Activated CD4-positive, alpha-beta T cell treated with anti-CD3 and anti-CD28 coated beads for 4 hours (primary cell): ENCODE data around the gene VAPA.

ENCODE experiments used
- DNase-seq, 2 donors: peaks; one replicate each; pipeline ENCODE4 v3.0.0-alpha.2; 2020

Gene VAPA

GRCh38 chr18:9915291-9916076 is 1.7 kb downstream of the VAPA start:
- DNase-seq = no peak

- DNase-seq = no peak
These were observed 2.3 kb downstream of the VAPA start for GRCh38 chr18:9916077-9916639.

GRCh38 chr18:9916808-9917207 is 3.0 kb downstream of the VAPA start:
- DNase-seq = no peak

GRCh38 chr18:9918016-9918680 is 4.3 kb downstream of the VAPA start:
- no peak for DNase-seq

- no peak for DNase-seq
These were observed 5.9 kb downstream of the VAPA start for GRCh38 chr18:9919564-9920232.

GRCh38 chr18:9922592-9923311 is 8.9 kb downstream of the VAPA start:
- DNase-seq = no peak

- DNase-seq = no peak
These were observed 10.6 kb downstream of the VAPA start for GRCh38 chr18:9924371-9924943.

GRCh38 chr18:9925369-9925768 is 11.6 kb downstream of the VAPA start:
- no peak for DNase-seq

GRCh38 chr18:9925795-9926194 is 12.0 kb downstream of the VAPA start:
- no peak for DNase-seq

GRCh38 chr18:9926223-9926894 is 12.5 kb downstream of the VAPA start:
- no peak for DNase-seq

GRCh38 chr18:9926977-9927376 is 13.2 kb downstream of the VAPA start:
- no peak for DNase-seq

- no peak for DNase-seq
These were observed 13.7 kb downstream of the VAPA start for GRCh38 chr18:9927392-9928063.

- no peak for DNase-seq
These were observed 14.9 kb downstream of the VAPA start for GRCh38 chr18:9928646-9929259.

GRCh38 chr18:9930299-9930884 is 16.6 kb downstream of the VAPA start:
- no peak for DNase-seq

GRCh38 chr18:9931146-9931545 is 17.3 kb downstream of the VAPA start:
- no peak for DNase-seq

- DNase-seq = no peak
These were observed 17.9 kb downstream of the VAPA start for GRCh38 chr18:9931678-9932077.

GRCh38 chr18:9933865-9934264 is 20.0 kb downstream of the VAPA start:
- no peak for DNase-seq

- no peak for DNase-seq
These were observed 20.5 kb downstream of the VAPA start for GRCh38 chr18:9934274-9934673.

GRCh38 chr18:9941103-9941502 is 27.3 kb downstream of the VAPA start:
- DNase-seq = no peak

- DNase-seq = no peak
These were observed 27.8 kb downstream of the VAPA start for GRCh38 chr18:9941660-9942059.

GRCh38 chr18:9943311-9943710 is 29.5 kb downstream of the VAPA start:
- DNase-seq = no peak
